Lung (tissue), 12 donors: ENCODE measurements around the gene SPON1. TPM values are rescaled to one million over a fixed set of nuclear protein-coding genes. Genes with fewer than 3 reads are reported as not detected.

Source experiments
- ATAC-seq: fragments of 200-7000 bp; cut with Tn5 transposase; one replicate; pipeline ENCODE4 v1.9.1; 2020; ENCODE audit warnings: moderate number of reproducible peaks; ENCODE audit not compliant: insufficient read depth, low FRiP score
- DNase-seq, 3 donors: peaks; one replicate each; pipeline ENCODE4 v3.0.0-alpha.2; 2013 to 2017
- H3K27ac ChIP-seq, 2 donors: one replicate each; pipeline ENCODE4 v1.5.1; 2013; ENCODE audit warnings: mild to moderate bottlenecking in 2 of 2, moderate library complexity in 2 of 2, control low read depth in 1 of 2, inconsistent platforms in 1 of 2, low read depth in 1 of 2, low read length in 1 of 2
- H3K27me3 ChIP-seq, 3 donors: one replicate each; pipeline ENCODE4 v1.5.1; 2013; ENCODE audit warnings: low read length in 2 of 3; ENCODE audit not compliant: control insufficient read depth in 3 of 3, insufficient read depth in 3 of 3
- H3K36me3 ChIP-seq, 4 donors: one replicate each; pipeline ENCODE4 v1.5.1; 2013; ENCODE audit warnings: low read length in 4 of 4, mild to moderate bottlenecking in 1 of 4, moderate library complexity in 1 of 4; ENCODE audit not compliant: control insufficient read depth in 4 of 4, insufficient read depth in 4 of 4
- H3K4me1 ChIP-seq, 5 donors: one replicate each; pipeline ENCODE4 v1.5.1; 2013; ENCODE audit warnings: low read length in 5 of 5, mild to moderate bottlenecking in 2 of 5, moderate library complexity in 1 of 5; ENCODE audit not compliant: control insufficient read depth in 5 of 5, insufficient read depth in 5 of 5
- H3K4me3 ChIP-seq: one replicate; pipeline ENCODE4 v1.5.1; 2013; ENCODE audit warnings: mild to moderate bottlenecking, control low read depth, moderate library complexity
- H3K9ac ChIP-seq, 2 donors: one replicate each; pipeline ENCODE4 v1.5.1; 2013; ENCODE audit warnings: low read length in 2 of 2, control low read depth in 1 of 2; ENCODE audit not compliant: insufficient read depth in 1 of 2
- H3K9me3 ChIP-seq, 4 donors: one replicate each; pipeline ENCODE4 v1.5.1; 2013; ENCODE audit warnings: low read length in 3 of 4, mild to moderate bottlenecking in 1 of 4, moderate library complexity in 1 of 4; ENCODE audit not compliant: control insufficient read depth in 4 of 4, insufficient read depth in 3 of 4
- WGBS, 2 donors: extraction: QIAGEN DNeasy Blood & Tissue Kit; methylation state at CpG; one replicate each; pipeline ENCODE4 v1.1.7; 2013; 5-methylcytosine and 5-hydroxymethylcytosine counted together
- polyA plus RNA-seq, 2 donors: library from polyadenylated mRNA; stranded (reverse); fragments of 200-250 nt; gene quantifications; one replicate each; pipeline ENCODE4 v1.2.1, GENCODE V29; 2013
- total RNA-seq, 2 donors: library from RNA; depleted of rRNA in 1 of 2; stranded (reverse); fragments of >200 nt in 1 of 2; gene quantifications; one replicate each; pipeline ENCODE4 v1.2.1, GENCODE V29; 2014 to 2021
- TF ChIP-seq, protein P1 (sequence below): IDR thresholded peaks from 2 replicates; pipeline ENCODE4 v1.5.1; 2012; ENCODE audit warnings: mild to moderate bottlenecking; ENCODE audit errors: control extremely low read depth, extremely low read depth
- donor health status: control.
- donor health status: control.
- donor health status: Bipolar disorder and iron deficiency.
- donor health status: healthy.
- donor health status: DM: yes; HTN: yes; CAD: no.

The SPON1 gene
- total and polyA plus RNA-seq, 4 donors, result 8.4 to 98.6 (median 59.9) TPM

DNA sequence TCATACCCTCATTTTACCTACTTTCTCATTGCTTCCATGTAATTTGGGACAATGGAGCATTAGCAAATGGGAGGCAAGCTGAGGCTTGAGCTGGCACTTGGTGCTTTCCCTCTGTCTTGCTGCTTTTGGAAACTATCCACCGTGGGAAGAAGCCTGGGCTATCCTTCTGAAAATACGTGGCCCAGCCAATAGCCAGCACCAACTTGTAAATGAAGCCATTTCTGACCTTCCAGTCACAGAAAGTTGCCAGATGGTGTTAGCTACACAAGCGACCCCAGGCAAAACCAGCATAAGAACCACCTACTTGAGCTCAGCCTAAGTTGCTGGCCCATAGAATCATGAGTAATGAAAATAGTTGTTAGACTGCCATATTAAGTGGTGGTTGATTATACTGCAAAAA, 18.5 kb upstream of the SPON1 start:
- peaks cover 0 to 30% (median 10%) of the 10 kb centered on the region in 5 donors for H3K4me1 ChIP-seq
- no peaks in the 10 kb centered on the region for H3K36me3 ChIP-seq
- H3K4me3 ChIP-seq, result no peak overlapping the region
- H3K27me3 ChIP-seq, result no peaks in the 10 kb centered on the region
- WGBS, 2 donors, result 83 to 88% methylated on average over 3 of the region's 3 CpGs
- TF ChIP-seq, protein P1, sequence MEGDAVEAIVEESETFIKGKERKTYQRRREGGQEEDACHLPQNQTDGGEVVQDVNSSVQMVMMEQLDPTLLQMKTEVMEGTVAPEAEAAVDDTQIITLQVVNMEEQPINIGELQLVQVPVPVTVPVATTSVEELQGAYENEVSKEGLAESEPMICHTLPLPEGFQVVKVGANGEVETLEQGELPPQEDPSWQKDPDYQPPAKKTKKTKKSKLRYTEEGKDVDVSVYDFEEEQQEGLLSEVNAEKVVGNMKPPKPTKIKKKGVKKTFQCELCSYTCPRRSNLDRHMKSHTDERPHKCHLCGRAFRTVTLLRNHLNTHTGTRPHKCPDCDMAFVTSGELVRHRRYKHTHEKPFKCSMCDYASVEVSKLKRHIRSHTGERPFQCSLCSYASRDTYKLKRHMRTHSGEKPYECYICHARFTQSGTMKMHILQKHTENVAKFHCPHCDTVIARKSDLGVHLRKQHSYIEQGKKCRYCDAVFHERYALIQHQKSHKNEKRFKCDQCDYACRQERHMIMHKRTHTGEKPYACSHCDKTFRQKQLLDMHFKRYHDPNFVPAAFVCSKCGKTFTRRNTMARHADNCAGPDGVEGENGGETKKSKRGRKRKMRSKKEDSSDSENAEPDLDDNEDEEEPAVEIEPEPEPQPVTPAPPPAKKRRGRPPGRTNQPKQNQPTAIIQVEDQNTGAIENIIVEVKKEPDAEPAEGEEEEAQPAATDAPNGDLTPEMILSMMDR, result no peak
- H3K27ac ChIP-seq, result no peak overlapping the region
- ATAC-seq (no peak), DNase-seq (no peak)
- H3K9me3 ChIP-seq, result no peaks in the 10 kb centered on the region
- H3K9ac ChIP-seq, result no peak overlapping the region

DNA sequence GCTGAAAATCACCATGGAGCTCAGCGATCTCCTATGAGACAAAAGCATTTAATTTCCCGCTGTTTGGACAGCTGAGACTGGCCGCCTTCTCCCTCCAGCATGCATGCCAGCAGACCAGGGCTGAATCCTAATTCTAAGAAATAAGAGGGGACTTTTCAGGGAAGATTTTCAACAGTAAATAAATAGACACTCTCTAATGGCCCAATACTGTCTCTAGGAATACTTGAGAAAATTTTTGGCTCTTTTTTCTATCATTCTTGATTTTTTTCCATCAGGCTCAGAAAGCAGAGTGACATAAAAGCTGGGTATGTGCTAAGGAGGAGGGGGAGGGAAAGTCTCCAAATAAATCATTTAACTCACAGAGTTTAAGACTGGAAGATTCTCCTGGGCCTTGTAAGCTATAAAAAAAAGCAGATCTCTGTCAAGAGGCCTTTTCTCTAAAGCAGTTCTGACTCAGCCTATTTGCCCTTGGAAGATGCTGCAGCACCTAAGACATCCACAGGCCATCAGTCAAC, 17.6 kb upstream of the SPON1 start:
- Histone ChIP-seq H3K27ac (no peak overlapping the region), H3K36me3 (no peaks in the 10 kb centered on the region), H3K27me3 (no peaks in the 10 kb centered on the region), H3K9me3 (no peaks in the 10 kb centered on the region), H3K4me3 (no peak overlapping the region), H3K4me1 (peaks cover 0 to 30% (median 10%) of the 10 kb centered on the region in 5 donors), H3K9ac (no peak overlapping the region)
- no peak for ATAC-seq
- DNase-seq, result peak in 2 of 3 donors; percentile 64 to 76
- 80 to 86% methylated on average over 3 of the region's 3 CpGs for WGBS, 2 donors
- TF ChIP-seq, protein P1, result no peak

- H3K4me1 ChIP-seq, result peaks cover 0 to 30% (median 10%) of the 10 kb centered on the region in 5 donors
- DNase-seq (no peak), ATAC-seq (no peak)
- H3K27ac ChIP-seq, result no peak overlapping the region
- no peaks in the 10 kb centered on the region for H3K9me3 ChIP-seq
- TF ChIP-seq, protein P1, result no peak
- no peaks in the 10 kb centered on the region for H3K27me3 ChIP-seq
- no peaks in the 10 kb centered on the region for H3K36me3 ChIP-seq
- H3K4me3 ChIP-seq, result no peak overlapping the region
- no peak overlapping the region for H3K9ac ChIP-seq
Observed at GRCh38 chr11:13947379-13947778, 15.1 kb upstream of the SPON1 start.

- no peaks in the 10 kb centered on the region for H3K9me3 ChIP-seq
- no peak overlapping the region for H3K4me3 ChIP-seq
- peaks cover 0 to 18% (median 4%) of the 10 kb centered on the region in 5 donors for H3K4me1 ChIP-seq
- DNase-seq, result no peak
- TF ChIP-seq, protein P1, result no peak
- H3K9ac ChIP-seq, result no peak overlapping the region
- no peak for ATAC-seq
- H3K27ac ChIP-seq, result no peak overlapping the region
- no peaks in the 10 kb centered on the region for H3K36me3 ChIP-seq
- WGBS, 2 donors, result 41 to 45% methylated on average over 2 of the region's 2 CpGs
- no peaks in the 10 kb centered on the region for H3K27me3 ChIP-seq
Observed at GRCh38 chr11:13949876-13950275, 12.6 kb upstream of the SPON1 start.
